Ramos (cell line): ENCODE results near the gene HSPA12B.

Experiments
- in situ Hi-C: fragments of 300-500 bp; cut with MboI; formaldehyde crosslinking; loops from one replicate; pipeline ENCODE4 v1.14.3; 2022; ENCODE audit warnings: low sequenced_read_pairs; ENCODE audit not compliant: unreplicated experiment

Gene HSPA12B

DNA sequence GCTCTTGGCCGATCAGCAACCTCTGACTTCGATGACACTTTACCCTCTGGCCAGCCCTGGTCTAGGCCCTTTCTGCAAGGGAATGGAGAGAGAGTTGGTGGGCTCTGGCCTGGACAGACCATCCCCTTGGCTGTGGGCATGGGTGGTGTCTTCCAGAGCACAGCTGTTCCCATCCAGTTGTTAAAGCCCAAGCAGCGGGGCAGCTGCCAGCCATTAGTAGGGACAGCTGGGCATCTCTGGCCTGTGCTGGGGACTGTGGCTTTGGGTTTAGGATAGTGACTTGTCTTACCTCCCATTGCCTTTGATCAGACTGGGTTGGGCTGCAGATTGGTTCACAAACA, 66.4 kb downstream of the HSPA12B start:
- in situ Hi-C loops: no loop called here

DNA sequence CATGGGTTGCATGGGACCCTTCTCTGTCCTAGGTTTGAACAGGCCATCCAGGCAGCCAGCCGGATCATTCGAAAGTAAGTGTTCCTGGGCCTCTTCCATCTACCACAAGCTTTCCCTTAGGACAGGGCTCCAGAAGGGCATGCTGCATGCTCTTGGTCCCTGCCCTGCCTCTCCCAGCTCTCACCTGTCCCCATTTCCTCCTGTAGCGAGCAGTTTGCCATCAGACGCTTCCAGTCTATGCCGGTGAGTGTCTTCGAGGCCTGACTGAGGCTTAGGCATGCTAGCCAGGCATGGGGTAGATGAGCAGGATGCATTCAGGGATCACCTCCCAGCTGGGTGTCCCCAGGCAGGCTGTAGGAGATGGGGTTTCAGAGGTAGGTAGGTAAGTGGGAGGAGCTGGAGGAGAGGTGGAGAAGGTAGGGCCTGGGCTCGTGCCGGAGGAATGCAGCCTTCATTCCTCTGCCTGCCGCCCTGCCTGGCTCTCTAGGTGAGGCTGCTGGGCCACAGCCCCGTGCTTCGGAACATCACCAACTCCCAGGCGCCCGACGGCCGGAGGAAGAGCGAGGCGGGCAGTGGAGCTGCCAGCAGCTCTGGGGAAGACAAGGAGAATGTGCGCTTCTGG, 67.9 kb downstream of the HSPA12B start:
- in situ Hi-C loops: no loop called here

DNA sequence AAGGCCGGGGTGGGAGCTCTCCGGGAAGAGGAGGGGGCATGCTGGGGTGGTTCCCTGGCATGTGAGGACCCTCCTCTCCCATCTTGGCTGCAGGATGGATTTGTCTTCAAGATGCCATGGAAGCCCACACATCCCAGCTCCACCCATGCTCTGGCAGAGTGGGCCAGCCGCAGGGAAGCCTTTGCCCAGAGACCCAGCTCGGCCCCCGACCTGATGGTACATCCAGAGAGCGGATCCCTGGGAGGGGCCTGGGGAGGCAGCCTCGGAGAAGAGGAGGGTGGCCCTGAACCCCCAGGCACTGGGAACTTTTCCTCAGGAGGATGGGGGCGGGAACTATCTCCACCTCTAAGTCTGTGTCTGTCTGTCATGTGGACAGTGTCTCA, 68.4 kb downstream of the HSPA12B start:
- in situ Hi-C loops: no loop called here

DNA sequence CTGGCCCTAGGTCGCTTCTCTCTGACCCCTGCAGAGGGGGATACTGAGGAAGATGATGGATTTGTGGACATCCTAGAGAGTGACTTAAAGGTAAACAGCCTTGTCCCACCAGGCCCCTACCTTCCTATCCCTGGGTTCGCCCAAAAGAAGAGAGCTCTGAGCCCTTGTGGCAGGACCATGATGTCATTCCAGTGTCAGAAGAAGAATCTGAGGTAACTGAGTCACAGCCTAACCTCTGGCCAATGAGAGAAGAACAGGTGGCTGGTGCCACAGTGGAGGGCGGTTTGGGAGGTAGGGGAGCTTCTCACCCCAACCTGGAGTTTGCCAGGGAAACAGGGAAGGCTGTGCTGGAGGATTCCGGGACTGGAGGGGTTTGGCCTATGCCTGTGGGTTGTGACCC, 68.8 kb downstream of the HSPA12B start:
- in situ Hi-C loops: no loop called here

DNA sequence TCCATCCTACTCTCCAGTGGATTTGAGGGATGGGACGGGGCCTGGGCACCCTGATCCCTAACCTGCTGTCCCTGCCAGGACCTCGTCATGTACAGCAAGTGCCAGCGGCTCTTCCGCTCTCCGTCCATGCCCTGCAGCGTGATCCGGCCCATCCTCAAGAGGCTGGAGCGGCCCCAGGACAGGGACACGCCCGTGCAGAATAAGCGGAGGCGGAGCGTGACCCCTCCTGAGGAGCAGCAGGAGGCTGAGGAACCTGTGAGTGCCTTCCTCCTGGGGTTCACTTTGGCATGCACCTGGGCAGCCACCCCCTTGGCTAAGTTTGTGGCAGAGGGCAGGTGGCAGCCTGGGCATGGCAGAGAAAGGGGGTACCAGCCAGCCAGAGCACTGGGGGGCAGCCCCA, 69.4 kb downstream of the HSPA12B start:
- in situ Hi-C loops: no loop called here
